Stimulated activated CD8-positive, alpha-beta memory T cell treated with anti-CD3 and anti-CD28 coated beads, Interleukin-15, amount 100 ng/mL, for 4 hours (primary cell): Measurements from ENCODE around the gene SLIT3.
"Not testable (repeated sequence)": the region's sequence is repeated elsewhere in the genome, so short reads cannot be mapped to it uniquely, and the experiment has no call there.

Experiments
- DNase-seq, 2 donors: peaks; one replicate each; pipeline ENCODE4 v3.0.0-alpha.2; 2020; ENCODE audit warnings: low read depth in 2 of 2

Gene SLIT3

DNA sequence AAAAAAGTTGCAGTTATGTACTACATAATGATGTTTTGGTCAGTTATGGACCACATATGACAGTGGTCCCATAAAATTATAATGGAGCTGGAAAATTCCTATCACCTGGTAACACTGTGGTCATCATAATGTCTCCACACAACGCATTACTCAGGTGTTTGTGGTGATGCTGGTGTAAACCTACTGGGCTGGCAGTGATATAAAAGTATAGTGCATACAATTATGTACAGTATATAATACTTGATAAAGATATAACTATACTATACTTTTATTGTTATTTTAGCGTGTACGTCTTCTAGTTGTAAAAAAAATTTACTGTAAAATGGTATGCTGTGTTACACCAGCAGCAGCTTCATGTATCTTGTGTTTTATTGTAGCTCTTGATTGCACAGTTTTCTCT is 655.7 kb downstream of the SLIT3 start:
- no peak for DNase-seq

DNA sequence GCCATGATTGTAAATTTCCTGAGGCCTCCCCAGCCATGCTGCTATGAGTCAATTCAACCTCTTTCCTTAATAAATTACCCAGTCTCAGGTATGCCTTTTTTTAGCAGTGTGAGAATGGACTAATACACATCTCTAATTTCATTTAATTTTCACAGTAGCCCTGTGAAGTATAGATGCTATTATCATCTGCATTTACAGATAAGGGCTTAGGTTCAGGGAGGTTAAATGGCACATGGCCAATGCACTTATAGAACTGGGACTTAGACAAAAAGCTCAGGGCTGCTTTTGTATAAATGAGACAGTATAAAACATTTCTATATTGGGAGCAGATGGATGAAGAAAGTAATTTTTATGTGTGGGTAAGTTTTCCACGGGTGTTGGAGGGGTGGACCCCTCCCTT is 658.9 kb downstream of the SLIT3 start:
- DNase-seq: no peak

DNA sequence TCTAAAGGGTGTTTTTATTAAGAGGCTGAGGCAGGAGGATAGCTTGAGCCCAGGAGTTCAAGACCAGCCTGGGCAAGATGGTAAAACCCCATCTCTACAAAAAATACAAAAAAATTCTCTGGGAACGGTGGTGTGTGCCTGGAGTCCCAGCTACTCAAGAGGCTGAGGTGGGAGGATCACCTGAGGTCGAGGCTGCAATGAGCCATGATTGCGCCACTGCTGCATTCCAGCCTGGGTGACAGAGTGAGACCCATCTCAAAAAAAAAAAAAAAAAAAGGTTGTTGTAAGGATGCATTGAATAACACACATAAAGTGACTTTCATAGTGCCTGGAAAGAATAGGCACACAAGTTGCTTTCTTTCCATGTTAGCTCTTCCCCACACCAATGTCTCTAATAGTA is 662.1 kb downstream of the SLIT3 start:
- not testable (repeated sequence) for DNase-seq

- DNase-seq: no peak
Observed at GRCh38 chr5:168637793-168638192, 663.1 kb downstream of the SLIT3 start.

DNA sequence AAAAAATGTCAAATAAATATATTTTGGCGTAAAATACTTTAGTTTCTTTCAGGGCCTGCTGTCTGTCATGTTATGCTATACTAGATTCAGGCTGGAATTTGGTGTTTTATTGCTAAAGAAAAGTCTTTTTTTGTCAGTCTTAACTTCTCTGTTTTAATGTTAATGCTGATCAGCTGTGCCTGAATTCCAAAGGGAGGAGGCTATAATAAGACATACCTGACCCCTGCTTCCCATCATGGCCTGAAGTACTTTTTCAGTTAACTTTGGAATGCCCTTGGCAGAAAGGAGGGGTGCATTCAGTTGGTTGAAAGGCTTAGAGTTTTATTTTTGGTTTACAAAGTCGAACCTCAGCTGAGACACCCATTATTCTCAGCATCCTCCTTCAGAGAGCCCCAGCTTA is 663.7 kb downstream of the SLIT3 start:
- no peak for DNase-seq

- DNase-seq: not testable (repeated sequence)
Observed at GRCh38 chr5:168630958-168631357, 670.0 kb downstream of the SLIT3 start.

- no peak for DNase-seq
Observed at GRCh38 chr5:168624850-168625364, 676.0 kb downstream of the SLIT3 start.

GRCh38 chr5:168620807-168621206 is 680.1 kb downstream of the SLIT3 start:
- no peak for DNase-seq

DNA sequence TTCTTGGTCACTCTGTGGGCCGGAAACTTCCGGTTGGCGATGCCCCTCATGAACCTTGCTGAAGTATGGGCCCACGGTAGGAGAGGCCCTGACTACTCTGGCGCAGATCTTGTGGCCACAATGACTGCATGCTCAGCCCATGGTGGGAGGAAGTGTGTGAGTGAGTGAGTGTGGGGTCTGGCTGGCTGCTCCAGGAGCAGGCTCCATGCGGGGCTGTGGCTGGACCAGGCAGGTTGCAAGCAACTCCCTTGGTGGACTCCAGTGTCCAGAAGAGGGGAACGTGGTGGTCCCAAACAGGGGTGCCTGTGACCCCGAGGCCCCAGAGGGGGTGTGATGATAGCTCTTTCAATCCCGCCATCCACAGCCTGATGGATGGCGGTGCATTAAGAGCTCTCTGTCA is 686.3 kb downstream of the SLIT3 start:
- no peak for DNase-seq

DNA sequence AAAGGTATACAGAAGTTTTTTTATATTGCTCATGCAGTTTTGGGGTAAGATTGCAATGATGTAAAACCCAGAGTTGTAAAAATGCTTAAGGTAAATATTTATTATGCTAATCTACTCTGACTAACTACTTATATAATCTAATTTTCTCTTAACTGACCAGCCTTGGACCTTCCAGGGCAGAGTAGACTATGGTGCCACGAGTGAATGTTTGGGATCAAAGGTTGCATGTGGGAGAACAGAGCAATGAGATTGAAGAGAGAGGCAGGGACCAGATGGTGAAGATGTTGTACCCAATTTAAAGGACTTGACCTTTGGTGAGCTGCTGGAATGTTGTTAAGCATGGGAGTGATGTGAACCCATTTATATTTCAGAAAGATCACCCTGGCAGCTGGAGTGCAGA is 686.9 kb downstream of the SLIT3 start:
- no peak for DNase-seq

DNA sequence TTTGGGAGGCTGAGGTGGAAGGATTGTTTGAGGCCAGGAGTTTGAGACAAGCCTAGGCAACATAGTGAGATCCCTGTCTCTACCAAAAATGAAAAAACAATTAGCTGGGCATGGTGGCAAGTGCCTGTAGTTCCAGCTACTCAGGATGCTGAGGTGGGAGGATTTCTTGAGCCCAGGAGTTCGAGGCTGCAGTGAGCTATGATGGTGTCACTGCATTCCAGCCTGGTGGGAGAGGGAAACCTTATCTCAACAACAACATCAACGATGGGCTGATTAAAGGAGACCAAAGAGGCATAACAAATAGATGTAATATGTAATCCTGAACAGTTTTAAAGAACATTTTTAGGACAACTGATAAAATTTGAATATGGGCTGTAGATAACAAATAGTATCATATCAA is 687.5 kb downstream of the SLIT3 start:
- DNase-seq: no peak

DNA sequence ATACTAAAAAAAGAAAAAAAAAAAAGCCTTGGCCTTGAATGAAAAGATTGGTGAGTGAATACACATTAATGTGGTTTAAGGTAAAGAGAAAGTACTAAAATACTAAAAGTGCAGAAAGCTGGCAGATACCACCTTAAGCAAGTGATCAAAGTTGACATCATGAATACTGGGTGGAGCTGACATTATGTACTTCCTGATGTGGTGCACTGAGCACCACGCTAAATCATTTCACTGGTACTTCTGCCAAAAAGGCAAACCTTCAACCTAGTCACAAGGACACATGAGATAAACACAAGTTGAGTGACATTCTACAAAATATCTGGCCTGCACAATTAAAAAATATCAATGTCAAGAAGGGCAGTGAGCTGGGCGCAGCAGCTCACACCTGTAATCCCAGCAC is 687.9 kb downstream of the SLIT3 start:
- no peak for DNase-seq

DNA sequence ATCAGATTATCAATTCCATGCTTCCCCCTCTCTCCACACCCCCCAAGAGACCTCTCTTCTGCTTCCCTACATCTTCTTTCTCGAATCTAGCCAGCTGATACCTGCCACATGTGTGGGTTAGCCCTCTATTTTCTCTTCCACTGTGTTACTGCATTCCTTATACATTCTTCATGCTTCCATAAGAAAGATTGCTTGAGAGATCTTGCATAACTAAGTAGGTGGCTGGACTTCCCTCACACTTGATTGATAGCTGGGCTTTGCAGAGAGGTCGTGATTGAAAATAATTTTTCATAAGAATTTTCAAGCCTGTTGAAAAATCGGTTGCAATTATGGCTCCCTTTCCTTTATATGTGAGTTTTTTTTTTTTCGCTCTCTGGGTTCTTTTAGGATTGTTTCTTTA is 688.8 kb downstream of the SLIT3 start:
- no peak for DNase-seq
